NCI-H524 treated with DMSO at 0.1 percent for 48 hours (cell line): Measurements from ENCODE around the gene ENAH.
A peak's percentile ranks its signal among the peaks of the same experiment; 100 is the strongest.
"Not testable (repeated sequence)": the region's sequence is repeated elsewhere in the genome, so short reads cannot be mapped to it uniquely, and the experiment has no call there.

ENCODE experiments used
- DNase-seq: peaks from one replicate; lab custom pipeline; 2025; lab: John Stamatoyannopoulos, UW

The ENAH gene

DNA sequence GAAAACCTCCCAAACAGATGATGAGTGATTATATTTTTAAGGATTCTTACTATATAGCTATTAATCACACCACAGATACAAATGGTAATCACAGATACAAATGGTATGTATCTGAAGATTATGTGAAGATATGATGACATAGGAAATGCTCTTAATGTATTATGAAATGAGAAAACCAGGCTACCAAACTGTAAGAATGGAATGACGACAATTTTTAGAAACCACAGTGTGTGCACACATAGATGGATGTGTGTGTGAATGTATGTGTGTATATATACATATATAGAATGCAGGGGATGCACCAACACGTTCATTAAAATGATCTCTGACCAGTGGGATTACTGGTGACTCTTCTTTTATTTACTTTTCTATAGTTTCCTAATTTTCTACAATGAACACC is 21.5 kb upstream of the ENAH start:
- no peak for DNase-seq

DNA sequence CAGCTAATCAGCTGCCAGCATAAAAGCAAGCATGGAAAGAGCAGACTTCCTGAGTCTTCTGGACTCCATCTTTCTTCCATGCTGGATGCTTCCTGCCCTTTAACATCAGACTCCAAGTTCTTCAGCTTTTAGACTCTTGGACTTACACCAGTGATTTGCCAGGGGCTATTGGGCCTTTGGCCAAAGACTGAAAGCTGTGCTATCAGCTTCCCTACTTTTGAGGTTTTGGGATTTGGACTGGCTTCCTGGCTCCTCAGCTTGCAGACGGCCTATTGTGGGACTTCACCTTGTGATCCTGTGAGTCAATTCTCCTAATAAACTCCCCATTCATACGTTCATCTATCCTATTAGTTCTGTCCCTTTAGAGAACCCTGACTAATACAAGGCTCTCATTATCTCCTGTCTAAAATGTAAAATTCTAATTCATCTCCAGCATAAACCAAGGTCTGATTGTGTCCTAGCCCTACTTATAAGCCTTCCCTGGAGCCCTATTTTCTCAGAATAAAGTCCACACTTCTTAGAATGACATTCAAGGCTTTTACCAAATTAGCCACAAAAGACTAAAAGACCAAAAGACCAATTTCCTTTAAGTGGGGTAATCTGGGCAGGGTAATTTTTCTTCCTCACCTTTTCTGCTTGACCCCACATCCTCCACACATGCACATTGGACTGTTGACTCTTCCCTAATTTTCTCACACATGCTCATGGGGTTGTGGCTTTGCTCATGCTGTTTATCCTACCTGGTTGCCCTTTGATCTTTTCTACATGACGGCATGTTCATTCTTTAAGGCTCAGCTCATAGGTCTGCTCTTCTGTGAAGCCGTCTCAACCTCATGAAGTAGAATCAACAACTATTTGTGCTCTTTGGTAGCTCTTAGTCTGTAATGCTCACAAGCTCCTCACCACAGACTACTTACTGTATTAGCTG is 18.1 kb upstream of the ENAH start:
- no peak for DNase-seq

DNA sequence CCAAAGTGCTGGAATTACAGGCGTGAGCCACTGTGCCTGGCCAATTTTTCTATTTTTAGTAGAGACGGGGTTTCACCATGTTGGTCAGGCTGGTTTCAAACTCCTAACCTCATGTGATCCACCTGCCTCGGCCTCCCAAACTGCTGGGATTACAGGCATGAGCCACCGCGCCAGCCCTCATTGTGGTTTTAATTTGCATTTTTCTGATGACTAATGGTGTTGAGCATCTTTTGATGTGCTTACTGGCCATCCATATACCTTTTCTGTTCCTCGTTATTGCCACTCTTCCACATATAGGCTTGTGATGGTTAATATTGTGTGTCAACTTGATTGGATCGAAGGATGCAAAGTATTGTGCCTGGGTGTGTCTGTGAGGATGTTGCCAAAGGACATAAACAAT is 17.4 kb upstream of the ENAH start:
- DNase-seq = no peak

DNA sequence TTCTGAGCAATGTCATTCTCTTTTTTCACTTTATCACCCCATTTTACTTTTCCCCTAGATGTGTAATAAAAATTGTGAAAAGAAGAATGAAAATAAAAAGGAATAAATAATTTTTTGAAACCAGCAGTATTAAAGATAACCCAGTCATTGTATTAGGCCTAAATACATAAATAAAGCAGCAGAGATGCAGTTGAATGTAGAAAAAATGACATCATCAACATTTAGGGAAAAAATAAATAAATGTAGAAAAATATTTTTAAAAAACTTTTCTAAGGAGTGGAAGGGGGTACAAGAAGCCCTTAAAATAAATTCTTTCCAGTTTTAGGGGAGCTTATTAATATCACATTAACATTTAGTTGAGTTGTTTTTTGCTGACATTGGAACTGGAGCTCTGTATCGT is 15.3 kb upstream of the ENAH start:
- no peak for DNase-seq

DNA sequence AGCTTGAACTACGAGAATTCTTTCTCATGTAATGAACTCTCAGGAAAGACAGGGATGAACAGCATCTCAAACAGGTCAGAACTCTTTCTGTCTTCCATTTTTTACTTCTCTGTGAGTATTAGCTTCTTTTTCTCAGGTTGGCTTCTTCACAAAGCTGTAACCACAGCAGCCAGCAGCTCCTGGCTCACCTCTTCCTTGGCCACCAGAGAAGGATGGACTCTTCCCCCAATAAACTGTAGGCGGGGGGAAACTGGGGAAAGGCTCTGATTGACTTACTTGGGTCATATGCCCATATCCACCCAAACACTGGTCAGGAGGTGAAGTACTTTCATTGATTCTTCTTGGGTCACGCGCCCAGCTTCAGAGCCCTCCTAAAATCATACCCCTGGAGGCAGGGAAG is 14.4 kb upstream of the ENAH start:
- no peak for DNase-seq

DNA sequence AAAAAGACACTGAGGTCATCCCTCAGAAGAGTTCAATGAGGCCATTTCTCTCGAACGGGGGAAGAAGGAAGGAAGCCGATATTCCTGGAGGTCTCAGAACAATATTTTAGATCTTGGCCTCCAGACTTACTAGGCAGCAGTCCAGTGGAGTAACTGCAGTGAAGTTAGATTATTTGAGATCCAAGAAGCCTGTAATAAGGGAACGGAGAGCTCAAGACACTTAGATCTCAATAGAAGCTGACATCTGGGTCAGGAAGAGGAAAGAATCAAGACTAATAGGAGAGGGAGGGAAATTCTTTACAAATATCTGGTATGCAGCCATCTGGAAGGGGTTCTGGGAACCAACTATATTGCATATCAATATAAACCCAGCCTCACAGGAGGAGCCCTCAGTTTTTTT is 13.6 kb upstream of the ENAH start:
- DNase-seq = no peak

DNA sequence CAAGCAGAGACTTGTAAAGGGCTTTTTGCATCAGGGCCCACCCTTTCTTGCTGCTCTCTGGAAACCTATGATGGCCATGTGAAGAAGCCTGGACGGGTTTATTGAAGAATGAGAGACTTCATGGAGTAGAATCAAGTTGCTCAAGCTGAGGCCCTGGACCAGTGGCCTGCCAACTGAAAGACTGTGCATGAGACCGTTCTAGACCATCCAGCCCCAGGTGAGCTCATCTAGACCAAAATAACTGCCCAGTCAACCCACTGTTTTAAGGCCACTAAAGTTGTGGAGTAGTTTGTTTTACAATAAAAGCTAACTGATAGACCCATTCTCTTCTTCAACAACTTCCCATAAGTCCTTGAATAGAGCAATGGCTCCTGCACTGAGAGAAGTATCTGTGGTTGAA is 11.8 kb upstream of the ENAH start:
- no peak for DNase-seq

DNA sequence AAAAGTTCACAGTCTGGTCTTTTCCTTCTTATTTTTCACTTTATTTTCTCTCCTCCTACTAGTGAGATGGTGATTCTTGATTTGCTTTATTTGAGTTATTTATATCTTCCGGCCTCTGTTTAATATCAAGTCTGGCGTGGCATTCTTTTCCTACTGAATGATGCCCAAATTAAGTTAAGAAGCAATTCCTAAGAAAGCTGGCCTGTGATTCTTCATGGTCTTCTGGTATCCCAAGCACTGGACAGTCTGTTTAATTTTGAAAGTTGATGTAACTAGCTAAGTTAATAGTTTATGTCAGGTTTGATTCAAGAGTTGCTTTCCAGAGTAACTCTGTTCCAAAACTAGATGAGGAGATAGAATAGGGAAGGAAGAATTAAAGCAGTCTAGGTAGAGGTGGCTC is 9.2 kb upstream of the ENAH start:
- no peak for DNase-seq

DNA sequence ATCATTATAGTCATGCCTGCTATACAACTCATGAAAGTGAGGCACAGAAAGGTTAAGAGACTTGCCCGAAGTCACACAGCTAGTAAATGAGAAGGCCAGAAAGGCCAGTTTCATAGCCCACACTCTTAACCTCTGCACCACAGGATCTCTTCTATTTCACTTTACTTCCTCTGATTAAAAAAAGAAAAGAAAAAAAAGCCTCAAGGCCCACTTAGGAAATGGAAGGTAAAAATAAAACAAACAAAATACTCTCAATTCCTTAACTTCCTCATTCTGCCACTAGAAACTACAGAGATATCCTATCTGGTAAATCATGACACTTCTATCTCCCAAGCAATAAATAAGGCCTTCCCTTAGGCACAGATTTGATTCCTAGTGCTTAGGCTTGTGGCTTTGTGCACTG is 7.6 kb upstream of the ENAH start:
- no peak for DNase-seq

DNA sequence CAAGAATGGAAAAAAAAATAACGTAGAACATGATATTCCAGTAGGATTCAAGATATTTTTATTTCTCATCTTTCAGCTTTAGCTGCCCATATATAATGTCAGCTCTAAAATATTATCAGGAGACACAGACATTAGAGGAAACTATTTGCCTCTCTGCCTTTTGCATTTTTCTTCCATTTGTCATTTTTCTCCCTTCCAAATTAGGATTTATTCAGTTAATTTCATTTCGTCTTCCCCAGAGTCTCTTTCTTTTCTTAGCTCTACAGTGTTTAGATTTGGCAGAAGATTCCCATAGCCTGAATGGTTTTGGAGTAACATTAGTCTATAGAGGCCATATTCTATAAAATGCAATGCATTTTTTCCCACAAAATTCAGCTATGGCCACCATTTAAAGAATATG is 5.1 kb upstream of the ENAH start:
- DNase-seq = no peak

DNA sequence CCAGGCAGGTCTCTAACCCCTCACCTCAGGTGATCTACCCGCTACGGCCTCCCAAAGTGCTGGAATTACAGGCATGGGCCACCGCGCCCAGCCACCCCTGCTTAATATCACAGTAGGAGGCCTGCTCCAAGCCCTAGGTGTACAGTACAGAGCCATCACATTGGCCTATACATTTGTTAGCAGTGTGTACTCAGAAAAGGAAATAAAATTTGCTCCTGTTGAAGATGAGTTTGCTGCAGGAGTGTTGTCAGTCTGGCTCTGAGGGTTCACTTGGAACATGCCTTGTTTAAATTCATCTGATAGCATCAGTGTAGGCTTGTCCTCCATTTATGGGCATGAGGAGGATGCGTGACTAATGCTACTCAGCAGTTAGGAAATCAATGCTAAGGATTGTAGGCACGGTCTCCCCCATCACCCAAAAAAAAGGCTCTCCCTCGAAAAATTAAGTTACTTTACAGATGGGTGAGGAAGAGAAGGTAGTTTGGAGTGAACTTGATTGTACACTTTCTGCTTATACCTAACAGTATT is 4.6 kb upstream of the ENAH start:
- no peak for DNase-seq

DNA sequence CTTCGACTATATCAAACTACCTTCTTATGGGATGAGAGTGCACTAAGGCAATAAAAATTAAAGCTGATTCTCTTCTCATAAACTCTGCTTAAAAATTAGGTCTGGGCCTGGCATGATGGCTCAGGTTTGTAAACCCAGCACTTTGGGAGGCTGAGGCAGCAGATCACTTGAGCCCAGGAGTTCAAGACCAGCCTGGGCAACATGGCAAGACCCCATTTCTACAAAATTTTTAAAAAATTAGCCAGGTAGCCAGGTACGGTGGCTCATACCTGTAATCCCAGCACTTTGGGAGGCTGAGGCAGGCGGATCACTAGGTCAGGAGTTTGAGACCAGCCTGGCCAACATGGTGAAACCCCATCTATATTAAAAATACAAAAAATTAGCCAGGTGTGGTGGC is 3.3 kb upstream of the ENAH start:
- not testable (repeated sequence) for DNase-seq

DNA sequence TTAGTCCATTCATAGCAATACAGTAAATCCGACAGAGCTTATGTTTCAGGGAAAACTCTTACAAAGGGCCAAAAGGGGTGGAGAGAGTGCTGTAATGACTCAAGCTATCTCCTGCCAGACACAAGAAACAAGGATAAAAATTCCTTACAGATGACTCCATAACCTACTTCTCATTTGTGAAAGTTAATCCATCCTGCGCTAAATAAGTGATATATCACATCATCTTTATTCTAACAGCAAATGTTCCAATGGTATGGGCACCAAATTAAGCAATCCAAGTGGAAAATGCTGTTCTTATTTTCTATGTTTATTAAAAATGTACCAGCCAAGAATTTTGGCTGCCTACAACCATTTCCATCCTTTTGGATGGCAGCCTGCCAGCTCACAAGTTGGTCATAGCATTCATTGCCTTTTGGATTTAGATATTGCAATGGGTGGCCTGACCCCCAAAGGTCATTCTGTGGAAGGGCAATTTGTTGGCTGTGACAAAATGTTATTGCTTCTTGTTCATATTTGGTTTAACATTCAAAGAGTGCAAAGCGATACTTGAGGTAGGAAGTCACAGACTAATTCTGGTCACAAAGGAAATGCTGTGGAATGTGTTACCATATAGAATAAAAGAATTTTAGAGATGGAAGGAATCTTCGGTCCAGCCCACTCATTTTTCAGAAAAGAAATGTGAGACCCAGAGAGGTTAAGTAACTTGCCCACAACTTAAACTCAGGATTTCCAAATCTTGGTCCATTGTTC is 2.8 kb upstream of the ENAH start:
- DNase-seq = no peak

DNA sequence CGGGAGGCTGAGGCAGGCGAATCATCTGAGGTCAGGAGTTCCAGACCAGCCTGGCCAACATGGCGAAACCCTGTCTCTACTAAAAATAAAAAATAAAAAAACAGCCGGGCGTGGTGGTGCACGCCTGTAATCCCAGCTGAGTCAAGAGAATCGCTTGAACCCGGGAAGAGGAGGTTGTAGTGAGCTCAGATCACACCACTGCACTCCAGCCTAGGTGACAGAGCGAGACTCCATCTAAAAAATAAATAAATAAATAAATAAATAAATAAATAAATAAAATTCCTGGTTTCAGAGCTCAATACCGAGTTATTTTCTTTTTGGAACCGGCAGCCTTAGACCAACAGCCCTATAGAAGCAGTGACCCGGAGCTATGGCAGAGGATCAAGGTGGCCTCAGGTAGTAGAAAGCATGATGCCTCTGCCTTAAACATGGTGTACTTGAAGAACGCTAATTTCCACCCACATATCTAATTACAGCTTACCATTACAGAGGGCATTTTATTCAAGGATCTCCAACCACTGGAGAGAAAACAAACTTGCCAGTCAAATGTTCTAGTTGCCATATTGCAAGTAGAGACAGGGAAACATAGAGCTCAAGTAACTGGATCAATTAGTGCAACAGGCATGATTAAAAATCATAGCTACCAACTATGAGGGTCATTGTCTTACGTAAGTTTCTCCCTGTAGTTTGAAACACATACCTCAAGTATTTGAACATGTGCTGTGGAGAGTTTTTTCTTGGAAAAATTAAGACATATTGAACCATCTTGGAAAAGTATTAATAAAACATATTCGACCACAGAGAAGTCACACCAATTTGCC is 2.0 kb upstream of the ENAH start:
- DNase-seq = no peak

DNA sequence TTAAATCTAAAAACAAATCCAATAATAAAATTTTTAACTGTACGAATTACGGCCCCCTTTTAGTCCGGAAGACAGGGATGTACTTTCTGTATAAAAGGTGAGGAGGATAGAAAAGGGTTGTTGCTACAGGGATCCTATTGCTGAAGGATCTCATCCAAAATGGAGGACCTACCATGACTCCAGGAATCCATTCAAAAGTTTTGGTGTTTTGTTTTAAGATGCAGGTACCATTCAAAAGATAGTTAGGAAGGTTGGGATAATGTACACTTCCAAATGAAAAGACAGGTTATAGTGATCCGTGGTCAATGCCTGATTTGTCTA is 1.3 kb upstream of the ENAH start:
- no peak for DNase-seq

DNA sequence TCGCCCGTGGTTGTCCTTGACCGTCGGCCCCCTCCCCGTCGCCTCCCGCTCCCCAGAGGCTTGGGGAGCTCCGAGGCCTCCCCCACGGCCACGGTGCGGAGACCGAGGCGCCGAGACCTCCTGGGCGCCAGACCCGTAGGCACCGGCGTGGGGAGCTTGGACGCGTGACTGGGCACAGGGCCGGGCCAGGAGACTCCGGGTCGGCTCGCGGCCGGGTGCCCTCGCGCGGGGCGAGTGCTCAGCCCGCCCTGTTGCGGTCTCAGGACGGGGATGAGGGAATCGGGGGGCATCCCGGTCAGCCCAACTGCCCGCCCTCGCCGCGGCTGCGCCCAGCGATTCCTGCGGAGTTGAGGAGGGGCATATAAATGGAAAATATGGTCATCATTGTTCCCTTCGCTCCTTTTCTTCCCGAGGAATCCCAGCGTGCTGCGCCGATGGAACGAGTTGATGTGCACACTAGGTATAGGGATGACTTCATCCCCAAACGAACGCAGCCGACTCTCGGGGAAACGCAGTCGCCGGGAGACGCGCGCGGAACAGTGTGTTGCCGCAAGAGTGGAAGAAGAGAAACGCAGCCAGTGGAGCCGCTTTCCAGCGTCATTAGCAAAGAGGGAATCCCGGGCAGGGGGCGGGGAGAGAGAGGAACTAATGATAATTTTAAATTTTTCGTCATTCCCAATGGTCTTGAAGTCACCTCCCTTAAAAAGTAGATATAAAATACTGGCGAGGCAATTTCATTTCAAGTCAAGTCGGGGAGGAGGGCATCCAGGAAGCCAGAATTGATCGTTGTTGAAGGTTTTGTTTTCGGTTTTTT is 747 bp upstream of the ENAH start:
- no peak for DNase-seq

DNA sequence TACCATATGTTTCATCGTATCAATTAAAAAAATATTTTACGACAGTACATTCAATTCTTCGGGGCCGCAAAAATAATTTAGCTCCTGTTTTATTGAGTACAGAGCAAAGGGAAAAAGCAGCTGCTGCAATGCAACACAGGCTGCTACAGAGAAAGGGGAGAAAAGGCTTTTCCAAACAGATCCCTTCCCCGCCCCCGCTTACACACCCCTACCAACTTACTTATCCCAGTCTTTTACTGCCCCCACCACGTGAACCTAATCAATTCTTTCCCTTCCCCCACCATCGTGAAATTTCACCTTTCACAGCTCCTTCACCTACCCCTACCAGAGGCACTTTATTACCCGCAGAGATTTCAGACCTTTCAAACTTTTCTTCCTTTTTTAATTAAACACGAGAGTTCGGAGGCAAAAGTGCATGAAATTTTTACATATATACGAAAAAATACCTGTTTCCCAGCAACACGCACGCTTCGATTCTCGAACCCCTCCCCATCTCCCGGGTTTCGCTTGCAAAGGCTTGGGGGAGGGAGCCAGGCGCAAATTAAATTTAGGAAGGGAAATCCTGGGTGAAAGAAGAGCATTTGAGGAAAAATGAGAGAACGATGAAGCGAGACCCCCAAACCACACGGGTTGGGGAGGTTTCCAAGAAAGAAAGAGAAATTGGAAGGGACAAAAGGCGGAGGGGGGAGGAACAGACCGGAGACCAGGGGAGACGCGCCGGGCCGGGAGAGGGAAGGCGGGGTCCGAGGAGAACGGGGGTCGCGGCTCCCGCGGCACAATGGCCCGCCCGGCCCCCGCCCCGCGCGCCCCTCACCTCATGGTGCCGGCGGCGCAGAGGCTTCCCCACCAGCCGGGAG is 823 bp downstream of the ENAH start:
- peak; percentile 45 for DNase-seq

DNA sequence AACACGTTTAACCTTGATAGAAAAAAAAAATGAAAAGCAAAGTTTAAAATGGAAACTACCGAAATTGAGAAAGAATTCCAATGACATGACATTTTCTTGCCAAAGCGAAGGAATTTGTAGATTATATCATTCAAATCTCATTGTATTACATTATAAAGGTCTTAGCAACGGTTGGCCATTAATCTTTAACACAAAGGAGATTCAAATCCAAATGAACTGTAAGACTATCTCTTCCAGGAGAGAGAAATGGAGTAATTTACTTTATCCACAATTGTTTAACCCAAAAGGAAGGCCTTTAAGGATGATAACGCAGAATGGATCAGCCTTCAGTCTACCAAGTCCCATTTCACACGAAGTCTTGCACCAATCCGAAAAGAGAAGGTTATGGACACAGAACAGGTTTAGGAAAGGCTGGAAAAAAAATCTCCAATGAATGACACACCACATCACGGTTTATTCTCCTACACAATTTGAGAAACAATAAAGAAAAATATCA is 1.5 kb downstream of the ENAH start:
- DNase-seq = no peak

DNA sequence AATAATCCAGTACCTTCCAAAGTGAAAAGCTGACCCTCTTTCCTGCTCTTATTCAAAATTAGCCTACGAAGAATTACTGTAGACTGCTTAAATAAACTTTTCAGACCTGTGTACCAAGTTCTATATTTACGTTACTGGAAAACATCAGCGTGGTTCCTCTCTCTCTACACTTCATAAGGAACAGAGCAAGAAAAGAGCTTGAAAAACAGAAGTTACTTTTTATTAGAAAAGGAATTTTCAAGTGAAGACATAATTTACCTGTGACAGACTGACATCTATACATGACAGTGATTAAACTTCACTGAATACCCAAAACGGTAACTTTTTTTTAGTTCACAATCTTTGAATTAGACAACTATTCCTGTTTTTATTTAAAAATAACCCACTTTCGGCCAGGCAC is 2.7 kb downstream of the ENAH start:
- DNase-seq = no peak

DNA sequence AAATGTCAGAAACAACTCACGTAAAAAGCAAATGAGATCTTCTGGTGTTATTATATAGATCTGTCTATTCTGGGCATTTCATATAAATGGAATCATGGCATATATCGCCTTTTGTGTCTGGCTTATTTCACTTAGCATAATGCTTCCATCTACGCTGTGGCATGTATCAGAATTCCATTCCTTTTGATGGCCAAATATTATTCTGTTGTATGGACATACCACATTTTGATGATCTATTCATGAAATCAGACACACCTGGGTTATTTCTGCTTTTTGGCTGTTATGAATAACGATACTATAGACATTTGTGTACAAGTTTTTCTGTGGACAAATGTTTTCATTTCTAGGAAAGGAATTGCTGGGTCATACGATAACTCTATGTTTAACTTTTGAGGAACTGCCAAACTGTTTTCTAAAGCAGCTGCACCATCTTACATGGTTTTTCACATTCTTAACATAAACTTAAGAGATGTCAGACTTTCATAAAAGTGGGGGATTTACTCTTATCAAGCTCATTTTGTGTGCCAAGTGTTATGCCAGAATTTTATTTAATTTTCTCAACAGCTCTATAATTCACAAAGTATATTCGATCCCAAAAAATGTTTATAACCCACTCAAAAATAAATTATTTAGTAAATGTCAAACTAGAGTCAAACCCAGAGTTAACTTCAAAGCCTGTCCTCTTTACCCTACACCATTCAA is 7.6 kb downstream of the ENAH start:
- no peak for DNase-seq
